ENCODE data around the gene FBXO36.

DNA sequence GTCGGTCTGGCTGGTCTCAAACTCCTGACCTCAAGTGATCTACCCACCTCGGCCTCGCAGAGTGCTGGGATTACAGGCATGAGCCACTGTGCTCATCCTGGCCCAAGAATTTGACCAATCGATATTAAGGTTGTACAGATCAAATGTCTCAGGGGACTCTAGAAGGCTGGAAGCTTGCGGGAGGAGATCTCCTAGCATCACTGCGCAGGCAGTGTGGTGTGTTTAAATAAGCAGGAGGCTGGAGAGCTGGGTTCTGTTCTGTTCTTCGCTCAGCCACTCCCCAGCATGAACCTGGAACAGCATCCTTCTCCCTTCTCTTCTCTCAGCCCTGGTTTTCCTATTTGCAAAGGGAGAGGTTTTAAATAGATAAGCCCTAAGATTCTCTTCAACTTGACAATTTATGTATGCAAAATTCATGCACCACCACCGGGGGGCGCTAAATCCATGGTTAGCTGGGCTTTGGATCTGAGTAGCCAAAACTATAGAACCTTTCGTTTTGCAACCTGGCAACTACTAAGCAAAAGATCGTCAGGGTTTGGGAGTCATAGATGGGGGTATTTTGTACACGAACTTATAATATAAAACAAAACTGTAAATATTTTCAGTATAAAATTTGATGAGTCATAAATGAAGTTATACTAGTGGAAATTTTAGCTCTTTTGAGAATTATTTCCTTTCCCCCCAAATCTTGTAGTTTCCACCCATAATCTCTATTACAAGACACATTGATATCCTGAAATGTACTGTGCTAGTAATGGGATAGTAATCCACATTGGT is 85.8 kb downstream of the FBXO36 start:
- TF ChIP-seq CTCF (IDR thresholded peaks at IDR 0.05; ENCODE audit: control extremely low read depth in 1 of 3, insufficient read depth in 1 of 3, low read depth in 1 of 3, low read length in 3 of 3) (peak; percentile 18 to 84 (median 78)), RAD21 (IDR thresholded peaks at IDR 0.05 in 1 of 2, conservative IDR thresholded peaks at IDR 0.05 in 1 of 2; ENCODE audit: low read depth in 2 of 2, low read length in 2 of 2) (peak; percentile 91 to 94), TEAD4 (IDR thresholded peaks at IDR 0.05; ENCODE audit: low read depth, low read length) (no peak), POLR2AphosphoS5 (IDR thresholded peaks at IDR 0.05; ENCODE audit: low read depth, low read length) (no peak), CHD2 (IDR thresholded peaks at IDR 0.05; ENCODE audit: low read length) (no peak), ZNF274 (IDR thresholded peaks at IDR 0.05; ENCODE audit: borderline replicate concordance, extremely low read depth, low read length) (no peak), EP300 (IDR thresholded peaks at IDR 0.05; ENCODE audit: borderline replicate concordance in 1 of 2, low read depth in 2 of 2, low read length in 2 of 2) (no peak), EZH2 (IDR thresholded peaks at IDR 0.05; ENCODE audit: low read depth, low read length, severe bottlenecking) (no peak), JUND (IDR thresholded peaks at IDR 0.05; ENCODE audit: low read length) (no peak), NANOG (IDR thresholded peaks at IDR 0.05; ENCODE audit: insufficient read depth, low read depth, low read length, poor library complexity, severe bottlenecking) (no peak), SRF (IDR thresholded peaks at IDR 0.05; ENCODE audit: low read depth, low read length) (no peak), SP1 (IDR thresholded peaks at IDR 0.05; ENCODE audit: low read depth, low read length) (no peak), TBP (IDR thresholded peaks at IDR 0.05; ENCODE audit: low read depth, low read length) (no peak), PHF8 (conservative IDR thresholded peaks at IDR 0.05; ENCODE audit: low read depth, low read length) (no peak)
